K562 (cell line): ENCODE data around the gene NEMP2. TPM values are rescaled to one million over a fixed set of nuclear protein-coding genes. Genes with fewer than 3 reads are reported as not detected.

Experiments
- ATAC-seq: fragments of 200-7000 bp; cut with Tn5 transposase; 3 replicates; pipeline ENCODE4 v1.9.1; 2020; ENCODE audit warnings: moderate library complexity
- BruUV-seq: library from RNA; stranded (reverse); fragments of 400-500 nt; replicated peaks from 2 replicates; lab custom pipeline; 2021; lab: Mats Ljungman, UMichigan
- CTCF ChIA-PET: fragments of 300-600 bp; formaldehyde crosslinking; extraction: SDS; loops from one replicate; lab custom pipeline; 2021; ENCODE audit warnings: low intra/inter-chr PET ratio; lab: Yijun Ruan, JAX
- POLR2A ChIA-PET: fragments of 300-600, 350-650 bp; sonication (Branson Sonifier 250); formaldehyde crosslinking; extraction: SDS; loops from one replicate; lab custom pipeline; 2021; ENCODE audit warnings: antibody characterized with exemption, inconsistent platforms; lab: Yijun Ruan, JAX
- DNase-seq, 4 experiments: peaks; one replicate each; pipeline versions ENCODE4 v3.0.0 to v3.0.0-alpha.2; 2011 to 2018; ENCODE audit warnings: low spot score in 3 of 4, mixed read lengths in 3 of 4; ENCODE audit errors: extremely low read depth in 1 of 4
- FAIRE-seq: peaks from 2 replicates; lab custom pipeline; 2011; peaks lifted over from hg19 to GRCh38; lab: Jason Lieb, UNC
- H2AFZ ChIP-seq: 2 replicates; pipeline ENCODE4 v1.6.0; 2011; ENCODE audit warnings: low read depth, low read length, control low read depth, inconsistent platforms
- H3K27ac ChIP-seq: fragments of 200-600 bp; 3 replicates; pipeline ENCODE4 v1.8.0; 2011; ENCODE audit warnings: low read depth, mild to moderate bottlenecking, control low read depth, inconsistent platforms, low read length, moderate library complexity, mixed read lengths; ENCODE audit errors: extremely low read depth
- H3K27me3 ChIP-seq, 2 experiments: fragments of 300-600 bp in 1 of 2; 2 replicates in 1 of 2; 3 replicates in 1 of 2; pipeline versions ENCODE4 v1.6.0 to v1.8.0; 2011; ENCODE audit warnings: inconsistent platforms in 2 of 2, low read length in 2 of 2, mild to moderate bottlenecking in 1 of 2, mixed read lengths in 1 of 2, moderate library complexity in 1 of 2; ENCODE audit not compliant: control insufficient read depth in 2 of 2, insufficient read depth in 2 of 2
- H3K36me3 ChIP-seq: fragments of 300-600 bp; 3 replicates; pipeline ENCODE4 v1.8.0; 2011; ENCODE audit warnings: mild to moderate bottlenecking, low read length, inconsistent platforms; ENCODE audit not compliant: control insufficient read depth, insufficient read depth
- H3K4me1 ChIP-seq, 2 experiments: fragments of 200-600 bp in 1 of 2; replicated peaks in 1 of 2; 2 replicates in 1 of 2; 3 replicates in 1 of 2; pipeline versions ENCODE4 v1.5.1 to v1.8.0; 2011; ENCODE audit warnings: inconsistent platforms in 2 of 2, low read length in 2 of 2, mild to moderate bottlenecking in 1 of 2, mixed read lengths in 1 of 2, moderate library complexity in 1 of 2; ENCODE audit not compliant: control insufficient read depth in 2 of 2, insufficient read depth in 2 of 2
- H3K4me2 ChIP-seq: 2 replicates; pipeline ENCODE4 v1.6.1; 2011; ENCODE audit warnings: low read length, control low read depth, inconsistent platforms, mixed read lengths; ENCODE audit not compliant: insufficient read depth
- H3K4me3 ChIP-seq: fragments of 200-600 bp; sonication (generic), shearing (Covaris generic); 2 replicates; pipeline ENCODE4 v1.5.1; 2016; ENCODE audit warnings: control low read depth, inconsistent platforms
- H3K79me2 ChIP-seq: fragments of 200-600 bp; 3 replicates; pipeline ENCODE4 v1.8.0; 2011; ENCODE audit warnings: low read length, inconsistent platforms; ENCODE audit not compliant: control insufficient read depth, insufficient read depth
- H3K9ac ChIP-seq, 2 experiments: 2 replicates each; pipeline versions ENCODE4 v1.6.0 to v1.6.1; 2011; ENCODE audit warnings: low read depth in 2 of 2, low read length in 2 of 2, control low read depth in 1 of 2, inconsistent platforms in 1 of 2, mild to moderate bottlenecking in 1 of 2, mixed read lengths in 1 of 2; ENCODE audit not compliant: insufficient read depth in 1 of 2
- H3K9me1 ChIP-seq: one replicate; pipeline ENCODE4 v1.6.0; 2011; ENCODE audit warnings: inconsistent platforms, mild to moderate bottlenecking, low read length, moderate library complexity; ENCODE audit not compliant: control insufficient read depth, insufficient read depth
- H3K9me3 ChIP-seq: replicated peaks from 2 replicates; pipeline ENCODE4 v1.5.1; 2011; ENCODE audit warnings: low read depth, low read length, inconsistent platforms; ENCODE audit not compliant: control insufficient read depth, insufficient read depth
- H4K20me1 ChIP-seq: replicated peaks from 2 replicates; pipeline ENCODE4 v1.6.1; 2011; ENCODE audit warnings: low read length, inconsistent platforms, mixed read lengths; ENCODE audit not compliant: control insufficient read depth, insufficient read depth
- IFI16 ChIP-seq: fragments of 250-450 bp; sonication (Bioruptor Pico); IDR thresholded peaks from 2 replicates; pipeline ENCODE4 v2.1.2; 2022; ENCODE audit warnings: mild to moderate bottlenecking, inconsistent platforms
- KDM1A ChIP-seq, 2 experiments: fragments of 450-650 bp; IDR thresholded peaks; 2 replicates each; pipeline ENCODE4 v1.6.1; 2016; ENCODE audit warnings: mild to moderate bottlenecking in 2 of 2
- WGBS: fragments of 100-300 bp; shearing (Covaris generic); methylation state at CpG from one replicate; pipeline ENCODE4 v1.1.6; 2016; ENCODE audit warnings: low coverage, mixed read lengths; ENCODE audit not compliant: insufficient coverage; ENCODE audit errors: missing lambda C conversion rate; 5-methylcytosine and 5-hydroxymethylcytosine counted together
- in situ Hi-C: fragments of 300-500 bp; cut with MboI; formaldehyde crosslinking; loops from 4 replicates; pipeline ENCODE4 v1.15.0; 2018; ENCODE audit warnings: inconsistent platforms, mixed read lengths
- intact Hi-C: fragments of 100-400 bp; cut with micrococcal nuclease; formaldehyde crosslinking; loops from 2 replicates; pipeline ENCODE4 v1.14.2; 2022
- polyA plus RNA-seq, 8 experiments: library from polyadenylated mRNA; depleted of rRNA in 4 of 8; stranded (reverse) in 5 of 8; unstranded in 3 of 8; fragments of >200 nt; fragmentation: Nextera tagmentation in 2 of 8; fragmentation: Illumina TruSeq in 1 of 8; extraction: Ambion mirVana in 2 of 8; extraction: Trizol in 1 of 8; gene quantifications; 2 replicates each; pipeline versions ENCODE4 v1.2.1 to v1.2.3, GENCODE V29; 2011 to 2014; ENCODE audit warnings: inconsistent platforms in 1 of 8, missing spikeins in 1 of 8
- small RNA-seq: library from RNA; depleted of rRNA; stranded (forward); fragments of <200 nt; gene quantifications from one replicate; pipeline ENCODE3, GENCODE V24; 2014
- total RNA-seq, 7 experiments: library from RNA; depleted of rRNA in 6 of 7; stranded (reverse); fragments of >200 nt in 6 of 7; fragmentation: Illumina TruSeq in 2 of 7; extraction: Trizol in 2 of 7; gene quantifications; 2 replicates each; pipeline versions ENCODE4 v1.2.1 to v1.2.3, GENCODE V29; 2011 to 2021; ENCODE audit warnings: low replicate concordance in 1 of 7

NEMP2 gene
- total and polyA plus RNA-seq, 9 of the 15 experiments (the other 6 are each of a cell fraction or from before 2014, with no cell fraction given) = 0.32 to 3.0 (median 1.7) TPM

DNA sequence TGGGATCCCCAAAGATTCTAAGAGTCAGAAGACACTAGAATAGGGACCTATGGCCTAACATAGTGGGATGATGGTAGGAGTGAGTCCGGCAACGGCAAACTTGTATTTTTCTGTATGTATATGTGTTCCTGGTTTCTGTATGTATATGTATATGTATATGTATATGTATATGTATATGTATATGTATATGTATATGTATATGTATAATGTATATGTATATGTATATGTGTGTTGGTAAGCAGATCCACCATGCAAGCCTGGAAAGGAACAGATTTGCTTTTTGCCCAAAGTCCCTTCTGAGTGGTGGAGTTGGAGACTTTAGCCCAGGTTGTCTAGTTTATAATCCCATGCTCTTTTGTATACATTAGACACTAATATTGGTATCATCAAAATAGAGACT, 79.7 kb downstream of the NEMP2 start:
- intact Hi-C loops (no loop called here), in situ Hi-C loops (no loop called here)
- ChIA-PET CTCF (no interaction called here), POLR2A (interaction anchor here (0.9 kb wide), 1 partner anchor 14 kb away, joined by 4 read pairs; no protein-coding TSS in a partner anchor)
- Histone ChIP-seq H4K20me1 (no peaks in the 10 kb centered on the region), H3K9me1 (no peaks in the 10 kb centered on the region), H3K4me2 (no peak overlapping the region), H3K9ac (no peak overlapping the region), H3K4me3 (no peak overlapping the region), H3K36me3 (no peaks in the 10 kb centered on the region; the same call in 2 of the 3 replicates), H3K4me1 (peaks cover 0 to 29% of the 10 kb centered on the region in 2 experiments; a peak in 3 of 5 replicates), H3K27ac (no peak overlapping the region), H3K79me2 (no peaks in the 10 kb centered on the region; the same call in 2 of the 3 replicates), H3K27me3 (no peaks in the 10 kb centered on the region), H2AFZ (no peak overlapping the region), H3K9me3 (0 out of 2 replicates have a peak, but pooled peaks cover 4% of the 10 kb centered on the region)
- TF ChIP-seq KDM1A (IDR thresholded peaks at IDR 0.05) = peak in 1 of 2 experiments; percentile 57; a peak in 1 of 4 replicates
- TF ChIP-seq IFI16 (CRISPR knock-in tag) = no peak
- DNase-seq (no peak), FAIRE-seq (no peak), ATAC-seq (no peak)
- WGBS = 100% methylated on average over 2 of the region's 2 CpGs
- BruUV-seq = no TSS peak

Small RNAs within 50 kb of the gene (small RNA-seq; reads per million reads assigned to genes)
- gene RN7SKP179 = not detected

Other genes with a start within 250 kb of the NEMP2 start
- gene HIBCH, start 214.9 kb downstream of the NEMP2 start, total RNA-seq (2014; rRNA removed) = 14.9 and 17.0 TPM in 2 replicates
- gene HIBCH, start 214.9 kb downstream of the NEMP2 start, total RNA-seq (2014; rRNA removed; fragmentation: Illumina TruSeq; extraction: Trizol) = 31.9 and 34.5 TPM in 2 replicates
- 20.7 and 24.6 TPM in 2 replicates for gene HIBCH, start 214.9 kb downstream of the NEMP2 start, total RNA-seq (2015; rRNA removed; fragmentation: Illumina TruSeq; extraction: Trizol)
- gene HIBCH, start 214.9 kb downstream of the NEMP2 start, total RNA-seq (2021) = 25.9 and 28.3 TPM in 2 replicates
- 21.5 and 36.3 TPM in 2 replicates for gene HIBCH, start 214.9 kb downstream of the NEMP2 start, polyA plus RNA-seq (2011; rRNA removed)
- gene HIBCH, start 214.9 kb downstream of the NEMP2 start, polyA plus RNA-seq (2014; fragmentation: Illumina TruSeq; extraction: Trizol) = 25.4 and 25.6 TPM in 2 replicates
- 10 to 100 TPM; 52.8 to 65.4 TPM for gene HIBCH, start 214.9 kb downstream of the NEMP2 start, polyA plus RNA-seq (2014; fragmentation: Nextera tagmentation; extraction: Ambion mirVana)
- 24.0 and 26.1 TPM in 2 replicates for gene HIBCH, start 214.9 kb downstream of the NEMP2 start, polyA plus RNA-seq (2014; rRNA removed)
- 3.1 and 11.8 TPM in 2 replicates for gene INPP1, start 191.1 kb downstream of the NEMP2 start, total RNA-seq (2014; rRNA removed)
- 6.6 and 6.7 TPM in 2 replicates for gene INPP1, start 191.1 kb downstream of the NEMP2 start, total RNA-seq (2014; rRNA removed; fragmentation: Illumina TruSeq; extraction: Trizol)
- gene INPP1, start 191.1 kb downstream of the NEMP2 start, total RNA-seq (2015; rRNA removed; fragmentation: Illumina TruSeq; extraction: Trizol) = 3.3 and 4.5 TPM in 2 replicates
- gene INPP1, start 191.1 kb downstream of the NEMP2 start, total RNA-seq (2021) = 5.0 and 5.3 TPM in 2 replicates
- 2.5 and 9.9 TPM in 2 replicates for gene INPP1, start 191.1 kb downstream of the NEMP2 start, polyA plus RNA-seq (2011; rRNA removed)
- 6.5 and 7.7 TPM in 2 replicates for gene INPP1, start 191.1 kb downstream of the NEMP2 start, polyA plus RNA-seq (2014; fragmentation: Illumina TruSeq; extraction: Trizol)
- 1 to 10 TPM; 3.7 to 6.1 TPM for gene INPP1, start 191.1 kb downstream of the NEMP2 start, polyA plus RNA-seq (2014; fragmentation: Nextera tagmentation; extraction: Ambion mirVana)
- gene INPP1, start 191.1 kb downstream of the NEMP2 start, polyA plus RNA-seq (2014; rRNA removed) = 6.3 and 7.7 TPM in 2 replicates
- gene MFSD6, start 126.4 kb downstream of the NEMP2 start, total RNA-seq (2014; rRNA removed) = 7.1 and 8.5 TPM in 2 replicates
- 3.9 and 5.3 TPM in 2 replicates for gene MFSD6, start 126.4 kb downstream of the NEMP2 start, total RNA-seq (2014; rRNA removed; fragmentation: Illumina TruSeq; extraction: Trizol)
- gene MFSD6, start 126.4 kb downstream of the NEMP2 start, total RNA-seq (2015; rRNA removed; fragmentation: Illumina TruSeq; extraction: Trizol) = 1.4 and 2.0 TPM in 2 replicates
- gene MFSD6, start 126.4 kb downstream of the NEMP2 start, total RNA-seq (2021) = 6.3 and 6.6 TPM in 2 replicates
- 2.7 and 7.9 TPM in 2 replicates for gene MFSD6, start 126.4 kb downstream of the NEMP2 start, polyA plus RNA-seq (2011; rRNA removed)
- gene MFSD6, start 126.4 kb downstream of the NEMP2 start, polyA plus RNA-seq (2014; fragmentation: Illumina TruSeq; extraction: Trizol) = 5.1 and 6.1 TPM in 2 replicates
- 1 to 10 TPM; 1.1 to 1.2 TPM for gene MFSD6, start 126.4 kb downstream of the NEMP2 start, polyA plus RNA-seq (2014; fragmentation: Nextera tagmentation; extraction: Ambion mirVana)
- gene MFSD6, start 126.4 kb downstream of the NEMP2 start, polyA plus RNA-seq (2014; rRNA removed) = 4.4 and 4.6 TPM in 2 replicates
- 17.6 and 20.6 TPM in 2 replicates for gene NAB1, start 114.4 kb upstream of the NEMP2 start, total RNA-seq (2014; rRNA removed)
- gene NAB1, start 114.4 kb upstream of the NEMP2 start, total RNA-seq (2014; rRNA removed; fragmentation: Illumina TruSeq; extraction: Trizol) = 20.2 and 22.8 TPM in 2 replicates
- 20.7 and 21.7 TPM in 2 replicates for gene NAB1, start 114.4 kb upstream of the NEMP2 start, total RNA-seq (2015; rRNA removed; fragmentation: Illumina TruSeq; extraction: Trizol)
- gene NAB1, start 114.4 kb upstream of the NEMP2 start, total RNA-seq (2021) = 16.3 and 17.2 TPM in 2 replicates
- 18.3 and 23.0 TPM in 2 replicates for gene NAB1, start 114.4 kb upstream of the NEMP2 start, polyA plus RNA-seq (2011; rRNA removed)
- 14.3 and 15.5 TPM in 2 replicates for gene NAB1, start 114.4 kb upstream of the NEMP2 start, polyA plus RNA-seq (2014; fragmentation: Illumina TruSeq; extraction: Trizol)
- 1 to 10 TPM; 3.1 to 4.0 TPM for gene NAB1, start 114.4 kb upstream of the NEMP2 start, polyA plus RNA-seq (2014; fragmentation: Nextera tagmentation; extraction: Ambion mirVana)
- 10.5 and 11.9 TPM in 2 replicates for gene NAB1, start 114.4 kb upstream of the NEMP2 start, polyA plus RNA-seq (2014; rRNA removed)